ENCODE results near the gene EFCAB6. TPM values are rescaled to one million over a fixed set of nuclear protein-coding genes. Genes with fewer than 3 reads are reported as not detected.

Gene EFCAB6
- polyA plus RNA-seq, 3 donors, result not detected

GRCh38 chr22:43620197-43620596 is 191.9 kb downstream of the EFCAB6 start:
- H3K4me1 Mint-ChIP-seq, result no peaks in the 10 kb centered on the region
- intact Hi-C loops (cut with micrococcal nuclease), result no loop called here
- peaks cover 3 to 8% (median 5%) of the 10 kb centered on the region in 3 donors for H3K27me3 Mint-ChIP-seq (ENCODE audit: low read depth in 3 of 3)
- Histone ChIP-seq H3K4me2 (replicated peaks; ENCODE audit: extremely low read depth, low read length, poor library complexity, severe bottlenecking) (no peak overlapping the region), H3K27me3 (ENCODE audit: control insufficient read depth in 2 of 2, insufficient read depth in 2 of 2, low read length in 2 of 2) (no peaks in the 10 kb centered on the region), H3K4me3 (replicated peaks in 1 of 3; ENCODE audit: low read depth in 2 of 3, low read length in 3 of 3) (no peak overlapping the region), H3K36me3 (replicated peaks in 1 of 2; ENCODE audit: control insufficient read depth in 1 of 2, insufficient read depth in 2 of 2, low read length in 2 of 2) (no peaks in the 10 kb centered on the region), H3K9me3 (replicated peaks in 1 of 2; ENCODE audit: control insufficient read depth in 1 of 2, insufficient read depth in 1 of 2, low read length in 2 of 2) (peaks cover 0 to 4% of the 10 kb centered on the region in 2 donors), H4K20me1 (ENCODE audit: insufficient read depth, low read length) (no peaks in the 10 kb centered on the region), H3K4me1 (ENCODE audit: control insufficient read depth in 1 of 2, insufficient read depth in 2 of 2, low read length in 2 of 2) (no peaks in the 10 kb centered on the region), H3K9ac (ENCODE audit: insufficient read depth, low read length, poor library complexity, severe bottlenecking) (no peak overlapping the region), H3K79me2 (ENCODE audit: insufficient read depth, low read length) (no peaks in the 10 kb centered on the region), H3K27ac (ENCODE audit: low read depth in 1 of 2, low read length in 2 of 2) (no peak overlapping the region), H2AFZ (ENCODE audit: insufficient read depth, low read depth, low read length, poor library complexity, severe bottlenecking) (no peak overlapping the region)
- no peak for DNase-seq
- no peak overlapping the region for H3K27ac Mint-ChIP-seq
- H3K4me3 Mint-ChIP-seq, result no peak overlapping the region
- no CpG with 5 or more reads among the region's 3 CpGs for WGBS (ENCODE audit: insufficient coverage)
- H3K36me3 Mint-ChIP-seq, result no peaks in the 10 kb centered on the region
- H3K9me3 Mint-ChIP-seq, result peaks cover 4 to 14% (median 11%) of the 10 kb centered on the region in 7 donors
- no peak for TF ChIP-seq CTCF (IDR thresholded peaks at IDR 0.05)

GRCh38 chr22:43618517-43618916 is 193.6 kb downstream of the EFCAB6 start:
- Histone ChIP-seq H4K20me1 (ENCODE audit: insufficient read depth, low read length) (no peaks in the 10 kb centered on the region), H2AFZ (ENCODE audit: insufficient read depth, low read depth, low read length, poor library complexity, severe bottlenecking) (no peak overlapping the region), H3K9ac (ENCODE audit: insufficient read depth, low read length, poor library complexity, severe bottlenecking) (no peak overlapping the region), H3K4me1 (ENCODE audit: control insufficient read depth in 1 of 2, insufficient read depth in 2 of 2, low read length in 2 of 2) (no peaks in the 10 kb centered on the region), H3K27me3 (ENCODE audit: control insufficient read depth in 2 of 2, insufficient read depth in 2 of 2, low read length in 2 of 2) (no peaks in the 10 kb centered on the region), H3K9me3 (replicated peaks in 1 of 2; ENCODE audit: control insufficient read depth in 1 of 2, insufficient read depth in 1 of 2, low read length in 2 of 2) (peaks cover 0 to 4% of the 10 kb centered on the region in 2 donors), H3K27ac (ENCODE audit: low read depth in 1 of 2, low read length in 2 of 2) (no peak overlapping the region), H3K4me3 (replicated peaks in 1 of 3; ENCODE audit: low read depth in 2 of 3, low read length in 3 of 3) (no peak overlapping the region), H3K4me2 (replicated peaks; ENCODE audit: extremely low read depth, low read length, poor library complexity, severe bottlenecking) (no peak overlapping the region), H3K79me2 (ENCODE audit: insufficient read depth, low read length) (no peaks in the 10 kb centered on the region), H3K36me3 (replicated peaks in 1 of 2; ENCODE audit: control insufficient read depth in 1 of 2, insufficient read depth in 2 of 2, low read length in 2 of 2) (no peaks in the 10 kb centered on the region)
- H3K27ac Mint-ChIP-seq, result no peak overlapping the region
- no peaks in the 10 kb centered on the region for H3K36me3 Mint-ChIP-seq
- no peaks in the 10 kb centered on the region for H3K4me1 Mint-ChIP-seq
- H3K9me3 Mint-ChIP-seq, result peaks cover 4 to 14% (median 11%) of the 10 kb centered on the region in 7 donors
- WGBS (ENCODE audit: insufficient coverage), result 100% methylated on average over 1 of the region's 4 CpGs
- intact Hi-C loops (cut with micrococcal nuclease), result no loop called here
- TF ChIP-seq CTCF (IDR thresholded peaks at IDR 0.05), result no peak
- H3K4me3 Mint-ChIP-seq, result no peak overlapping the region
- no peak for DNase-seq
- H3K27me3 Mint-ChIP-seq (ENCODE audit: low read depth in 3 of 3), result peaks cover 2 to 6% (median 5%) of the 10 kb centered on the region in 3 donors

All from CD14-positive monocyte (primary cell).